GM18868 (cell line): ENCODE measurements around the gene KRT1.
"Not testable (repeated sequence)": the region's sequence is repeated elsewhere in the genome, so short reads cannot be mapped to it uniquely, and the experiment has no call there.

ENCODE experiments used
- ATAC-seq: cut with Tn5 transposase; IDR thresholded peaks from one replicate; pipeline ENCODE4 v1.9.1; 2021; ENCODE audit warnings: mild to moderate bottlenecking, moderate library complexity; ENCODE audit not compliant: unreplicated experiment

Gene KRT1

DNA sequence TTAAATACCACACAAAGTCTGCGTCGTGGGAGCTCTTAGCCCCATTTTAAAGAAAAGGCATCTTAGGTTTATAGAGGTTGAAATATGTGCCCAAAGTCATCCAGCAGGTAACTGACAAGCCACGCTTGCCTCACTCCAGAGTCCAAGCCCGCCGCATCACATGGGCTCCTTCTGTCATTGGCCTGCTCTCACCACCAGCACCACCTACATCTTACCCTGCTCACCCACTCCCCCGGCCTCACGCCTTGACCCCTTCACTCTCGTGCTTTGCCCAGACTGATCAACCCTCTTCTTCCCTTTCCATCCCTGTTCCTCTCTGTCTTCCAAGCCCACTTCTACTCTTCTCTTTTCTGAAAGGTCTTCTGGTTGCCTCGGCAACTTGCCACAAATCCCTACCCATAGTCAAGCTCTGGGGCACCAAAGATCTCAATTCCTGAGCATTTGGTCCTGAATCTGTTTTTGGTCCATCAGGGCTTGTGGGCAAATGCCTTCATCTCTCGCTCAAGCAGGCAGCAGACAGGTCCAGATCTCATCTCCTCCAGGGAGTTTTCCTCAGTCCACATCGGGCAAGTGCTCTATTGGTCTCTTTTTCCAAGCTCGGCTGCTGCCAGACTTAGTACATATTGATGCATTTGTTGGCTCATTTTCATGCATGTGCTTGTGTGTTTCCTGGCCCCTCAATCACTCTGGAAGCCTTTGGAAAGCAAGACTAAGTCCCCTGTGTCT is 3.5 kb upstream of the KRT1 start:
- ATAC-seq, result no peak

GRCh38 chr12:52682938-52683574 is 2.8 kb upstream of the KRT1 start:
- no peak for ATAC-seq

DNA sequence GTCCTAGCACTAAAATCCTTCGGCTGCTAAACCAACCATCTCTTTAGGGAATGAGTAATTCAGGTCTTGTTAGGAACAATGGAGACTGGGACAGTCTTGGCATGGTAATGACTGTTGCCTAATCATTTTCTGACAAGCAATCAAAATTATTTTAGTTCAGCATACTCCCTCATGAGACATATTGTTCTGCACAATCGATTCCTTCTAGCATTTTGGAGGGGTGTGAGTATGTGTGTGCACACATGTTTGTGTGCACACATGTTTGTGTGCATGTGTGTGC is 2.1 kb upstream of the KRT1 start:
- ATAC-seq, result no peak

DNA sequence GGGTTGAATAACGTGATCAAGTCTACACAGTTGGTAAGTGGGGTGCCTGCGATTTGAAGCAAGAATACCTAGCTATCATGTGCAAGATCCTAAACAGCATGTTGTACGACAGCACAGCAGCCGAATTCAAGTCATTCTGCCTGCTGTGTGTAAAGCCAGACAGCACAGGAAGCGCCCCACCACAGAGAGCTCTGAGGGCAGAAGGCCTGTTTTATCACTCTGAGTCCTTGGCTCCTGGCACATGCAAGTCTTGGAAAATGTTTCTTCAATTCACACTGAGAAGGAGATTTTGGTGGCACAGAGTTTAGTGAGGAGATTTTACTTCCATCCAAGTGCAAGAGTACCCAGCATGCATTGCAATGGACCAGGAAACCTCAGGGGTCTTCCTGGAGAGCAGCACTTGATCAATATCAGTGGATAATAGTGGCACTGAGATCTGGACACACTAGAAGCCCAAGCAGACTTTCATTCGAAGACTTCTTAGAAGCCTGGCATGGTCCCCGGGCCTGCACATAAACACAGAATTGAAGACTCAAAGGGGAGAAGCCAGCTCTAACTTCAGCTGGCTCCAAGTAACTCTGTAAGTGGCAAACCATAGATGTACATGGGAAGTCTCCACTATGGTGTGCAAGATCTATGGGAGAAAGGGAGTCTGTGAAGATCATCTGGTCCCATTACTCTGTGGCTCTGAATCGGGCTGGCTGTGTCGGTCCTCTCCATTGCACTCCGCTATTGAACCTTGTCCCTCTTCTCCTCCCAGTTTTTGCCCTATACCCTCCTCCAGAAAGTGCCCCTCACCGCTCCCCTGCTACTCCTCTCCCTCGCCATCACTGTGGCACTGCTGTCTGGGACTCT is 1.5 kb upstream of the KRT1 start:
- no peak for ATAC-seq

DNA sequence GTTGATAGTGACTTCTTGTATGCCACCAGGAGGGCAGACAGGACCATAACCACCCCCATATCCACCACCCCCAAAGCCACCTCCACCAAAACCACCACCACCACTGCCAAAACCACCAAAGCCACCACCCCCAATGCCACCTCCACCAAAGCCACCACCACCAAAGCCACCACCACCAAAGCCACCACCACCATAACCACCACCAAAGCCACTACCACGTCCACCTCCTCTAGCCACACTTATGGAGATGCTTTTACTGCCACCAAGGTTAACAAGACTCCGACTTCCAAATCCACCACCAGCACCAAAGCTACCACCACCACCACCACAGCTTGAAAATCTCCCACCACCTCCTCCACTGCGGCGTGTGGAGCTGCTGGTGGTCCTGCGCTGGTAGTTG is 332 bp downstream of the KRT1 start:
- no peak for ATAC-seq

- no peak for ATAC-seq
Observed at GRCh38 chr12:52677671-52678070, 2.5 kb downstream of the KRT1 start.

- ATAC-seq, result no peak
Observed at GRCh38 chr12:52677126-52677525, 3.1 kb downstream of the KRT1 start.

DNA sequence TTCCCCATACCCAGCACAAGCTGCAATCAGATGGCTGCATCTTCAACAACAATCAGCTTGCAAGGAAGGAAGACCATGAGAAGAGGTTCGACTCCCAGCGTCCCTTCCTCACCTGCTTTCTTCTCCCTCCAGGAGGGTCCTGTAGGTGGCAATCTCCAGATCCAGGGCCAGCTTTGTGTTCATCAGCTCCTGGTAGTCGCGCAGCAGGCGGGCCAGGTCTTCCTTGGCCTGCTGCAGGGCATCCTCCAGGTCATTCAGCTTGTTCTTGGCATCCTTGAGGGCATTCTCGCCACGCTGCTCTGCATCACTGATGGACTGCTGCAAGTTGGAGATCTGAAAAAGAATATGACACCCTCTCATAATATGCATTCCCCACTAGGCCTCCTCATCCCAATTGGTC is 4.0 kb downstream of the KRT1 start:
- ATAC-seq, result no peak

- ATAC-seq, result no peak
Observed at GRCh38 chr12:52675301-52675701, 4.9 kb downstream of the KRT1 start.

DNA sequence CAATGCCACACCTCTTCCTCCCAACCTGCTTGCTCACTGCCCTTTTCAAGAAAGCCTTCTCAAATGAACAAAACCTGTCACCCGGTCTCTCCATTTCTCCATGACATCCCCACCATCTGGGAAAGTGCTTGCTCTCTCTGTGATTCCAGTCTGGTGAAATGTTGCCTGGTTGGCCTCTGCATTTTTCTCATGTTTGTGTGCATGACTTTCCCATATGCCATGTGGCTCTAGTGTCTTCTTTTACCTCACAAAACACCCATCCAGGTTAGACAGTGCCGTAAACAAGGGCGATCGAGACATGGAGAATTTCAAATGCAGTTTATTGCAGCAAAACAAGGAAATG is 5.8 kb downstream of the KRT1 start:
- ATAC-seq, result no peak

- ATAC-seq, result no peak
Observed at GRCh38 chr12:52673713-52674432, 6.3 kb downstream of the KRT1 start.

DNA sequence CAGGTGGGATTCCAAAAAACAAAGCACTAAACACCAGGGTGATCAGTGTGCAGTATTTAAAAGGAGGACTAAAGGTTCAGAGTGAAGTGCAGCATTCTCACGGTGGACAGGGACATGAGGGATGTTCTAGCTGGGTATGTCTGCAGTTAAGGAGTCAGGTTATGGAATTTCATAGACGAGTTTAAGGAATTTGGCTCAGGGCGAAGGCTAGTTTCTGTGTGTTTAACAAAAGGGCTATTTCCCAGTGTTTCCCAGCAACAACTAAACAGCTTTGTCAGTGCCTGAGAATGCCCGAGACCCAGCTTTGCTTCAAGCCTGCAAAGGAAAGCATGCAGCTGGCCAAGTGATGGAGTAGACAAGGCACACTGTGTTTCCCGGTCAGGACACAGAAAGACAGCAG is 7.0 kb downstream of the KRT1 start:
- ATAC-seq, result no peak

DNA sequence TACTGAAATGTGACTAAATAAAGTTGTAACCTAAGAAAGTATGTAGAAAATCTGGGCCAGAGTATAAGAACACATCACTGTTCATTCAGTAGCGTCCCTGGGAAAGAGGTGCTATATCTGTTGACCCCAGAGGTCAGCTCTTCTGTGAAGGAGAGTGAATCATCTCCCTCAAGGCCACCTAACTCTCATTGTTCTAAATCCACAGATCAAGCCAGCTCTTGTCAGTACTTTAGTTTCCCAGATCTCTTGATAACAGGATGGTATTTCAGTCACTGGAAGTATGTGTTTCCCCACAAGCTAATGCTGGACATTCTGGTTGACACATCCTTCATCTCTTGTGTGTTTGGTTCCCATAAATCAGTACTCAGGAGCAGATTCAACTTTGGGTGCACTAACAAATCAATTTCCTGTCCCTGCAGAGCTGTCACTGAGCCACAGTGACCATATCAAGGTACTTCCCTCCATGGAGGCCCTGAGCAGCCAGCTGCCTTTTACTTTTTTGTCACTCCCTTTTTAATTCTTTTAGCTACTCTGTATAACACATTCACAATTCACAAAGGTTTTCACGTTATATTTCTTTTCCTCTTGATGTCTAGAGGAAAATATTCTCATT is 7.8 kb downstream of the KRT1 start:
- ATAC-seq, result no peak

GRCh38 chr12:52670961-52671360 is 9.2 kb downstream of the KRT1 start:
- no peak for ATAC-seq

GRCh38 chr12:52670506-52670905 is 9.7 kb downstream of the KRT1 start:
- ATAC-seq, result no peak

GRCh38 chr12:52669941-52670340 is 10.3 kb downstream of the KRT1 start:
- ATAC-seq, result not testable (repeated sequence)

- ATAC-seq, result no peak
Observed at GRCh38 chr12:52669426-52669825, 10.8 kb downstream of the KRT1 start.

GRCh38 chr12:52667931-52668330 is 12.3 kb downstream of the KRT1 start:
- no peak for ATAC-seq

DNA sequence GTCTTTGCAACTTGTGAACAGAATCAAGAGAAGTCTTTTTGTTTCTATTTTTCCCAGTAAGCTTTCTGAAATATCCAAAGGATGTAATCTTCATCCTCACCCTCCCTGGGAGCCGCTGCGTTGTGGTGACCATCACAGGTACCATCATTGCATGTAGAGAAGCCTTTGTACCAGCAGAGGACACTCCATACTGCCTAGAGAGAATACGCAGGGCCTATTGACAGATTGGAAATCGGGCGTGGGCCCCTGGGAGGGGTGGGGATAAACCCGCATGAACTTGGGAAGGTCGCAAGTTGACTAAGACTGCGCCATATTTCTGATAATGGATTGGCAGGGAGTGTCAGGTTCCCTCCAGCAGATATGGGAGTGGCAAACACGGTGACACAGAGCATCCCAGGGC is 12.7 kb downstream of the KRT1 start:
- no peak for ATAC-seq

DNA sequence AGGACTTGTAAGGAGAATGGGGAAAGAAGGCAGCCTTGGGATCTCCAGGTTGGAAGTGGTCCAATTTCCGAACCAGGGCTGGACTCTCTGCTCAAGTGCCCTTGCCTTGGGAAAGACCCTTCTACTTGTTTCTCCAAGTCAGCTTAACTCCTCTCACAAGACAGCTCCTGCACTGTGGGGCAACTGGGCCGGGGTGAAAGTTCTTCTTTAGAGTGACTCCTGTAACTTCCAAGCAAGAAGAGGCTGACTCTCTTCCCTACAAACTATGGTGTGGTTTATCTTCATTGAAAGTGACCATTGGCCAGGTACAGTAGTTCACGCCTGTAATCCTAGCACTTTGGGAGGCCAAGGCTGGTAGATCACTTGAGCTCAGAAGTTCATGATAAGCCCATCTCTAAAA is 13.7 kb downstream of the KRT1 start:
- ATAC-seq, result no peak

DNA sequence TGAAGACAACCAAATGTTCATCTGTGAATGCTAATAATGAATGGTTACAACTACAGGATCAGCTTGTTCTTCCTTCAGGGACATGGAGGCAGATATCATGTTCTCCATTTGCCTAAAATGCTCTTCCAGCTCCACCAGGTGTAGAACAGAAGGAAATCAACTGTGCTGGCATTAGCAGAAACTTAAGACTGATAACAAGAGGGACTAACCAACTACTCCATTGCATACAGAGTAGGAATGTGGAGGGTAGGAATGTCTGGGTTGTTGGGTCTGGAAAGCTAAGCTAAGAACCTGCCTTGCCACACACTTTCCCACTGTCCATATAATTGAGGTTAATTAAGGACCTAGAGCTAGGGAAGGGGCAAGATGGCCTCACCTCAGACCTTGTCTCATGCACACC is 16.8 kb downstream of the KRT1 start:
- no peak for ATAC-seq
